Ishikawa (cell line): ENCODE data around the gene PDE1A.

Experiments
- CEBPB ChIP-seq: IDR thresholded peaks from 2 replicates; pipeline ENCODE4 v1.6.1; 2012
- CREB1 ChIP-seq: IDR thresholded peaks from 2 replicates; pipeline ENCODE4 v1.6.1; 2012; ENCODE audit warnings: low read depth
- EGR1 ChIP-seq: IDR thresholded peaks from 2 replicates; pipeline ENCODE4 v1.6.1; 2012
- EP300 ChIP-seq: IDR thresholded peaks from 2 replicates; pipeline ENCODE4 v1.6.1; 2012; ENCODE audit warnings: borderline replicate concordance
- FOXM1 ChIP-seq: IDR thresholded peaks from 2 replicates; pipeline ENCODE4 v1.6.1; 2012; ENCODE audit warnings: low read depth, borderline replicate concordance
- MAX ChIP-seq: IDR thresholded peaks from 2 replicates; pipeline ENCODE4 v1.6.1; 2012
- NFIC ChIP-seq: IDR thresholded peaks from 2 replicates; pipeline ENCODE4 v1.6.1; 2012
- RAD21 ChIP-seq: IDR thresholded peaks from 2 replicates; pipeline ENCODE4 v1.6.1; 2012; ENCODE audit warnings: low read depth
- TAF1 ChIP-seq: IDR thresholded peaks from 2 replicates; pipeline ENCODE4 v1.6.1; 2012; ENCODE audit warnings: low read depth, mild to moderate bottlenecking
- TCF12 ChIP-seq: IDR thresholded peaks from 2 replicates; pipeline ENCODE4 v1.6.1; 2012; ENCODE audit warnings: low read depth
- TEAD4 ChIP-seq: IDR thresholded peaks from 2 replicates; pipeline ENCODE4 v1.6.1; 2012
- USF1 ChIP-seq: IDR thresholded peaks from 2 replicates; pipeline ENCODE4 v1.6.1; 2012
- YY1 ChIP-seq: IDR thresholded peaks from 2 replicates; pipeline ENCODE4 v1.6.1; 2012; ENCODE audit warnings: low read depth
- ZBTB7A ChIP-seq: IDR thresholded peaks from 2 replicates; pipeline ENCODE4 v1.6.1; 2012; ENCODE audit warnings: low read depth
- TF ChIP-seq, protein P1 (sequence below): IDR thresholded peaks from 2 replicates; pipeline ENCODE4 v1.6.1; 2012; ENCODE audit warnings: low read depth, mild to moderate bottlenecking

PDE1A gene

GRCh38 chr2:182134201-182134600 is 292.6 kb downstream of the PDE1A start:
- TF ChIP-seq FOXM1 (no peak), ZBTB7A (no peak), MAX (no peak)
- TF ChIP-seq, protein P1, sequence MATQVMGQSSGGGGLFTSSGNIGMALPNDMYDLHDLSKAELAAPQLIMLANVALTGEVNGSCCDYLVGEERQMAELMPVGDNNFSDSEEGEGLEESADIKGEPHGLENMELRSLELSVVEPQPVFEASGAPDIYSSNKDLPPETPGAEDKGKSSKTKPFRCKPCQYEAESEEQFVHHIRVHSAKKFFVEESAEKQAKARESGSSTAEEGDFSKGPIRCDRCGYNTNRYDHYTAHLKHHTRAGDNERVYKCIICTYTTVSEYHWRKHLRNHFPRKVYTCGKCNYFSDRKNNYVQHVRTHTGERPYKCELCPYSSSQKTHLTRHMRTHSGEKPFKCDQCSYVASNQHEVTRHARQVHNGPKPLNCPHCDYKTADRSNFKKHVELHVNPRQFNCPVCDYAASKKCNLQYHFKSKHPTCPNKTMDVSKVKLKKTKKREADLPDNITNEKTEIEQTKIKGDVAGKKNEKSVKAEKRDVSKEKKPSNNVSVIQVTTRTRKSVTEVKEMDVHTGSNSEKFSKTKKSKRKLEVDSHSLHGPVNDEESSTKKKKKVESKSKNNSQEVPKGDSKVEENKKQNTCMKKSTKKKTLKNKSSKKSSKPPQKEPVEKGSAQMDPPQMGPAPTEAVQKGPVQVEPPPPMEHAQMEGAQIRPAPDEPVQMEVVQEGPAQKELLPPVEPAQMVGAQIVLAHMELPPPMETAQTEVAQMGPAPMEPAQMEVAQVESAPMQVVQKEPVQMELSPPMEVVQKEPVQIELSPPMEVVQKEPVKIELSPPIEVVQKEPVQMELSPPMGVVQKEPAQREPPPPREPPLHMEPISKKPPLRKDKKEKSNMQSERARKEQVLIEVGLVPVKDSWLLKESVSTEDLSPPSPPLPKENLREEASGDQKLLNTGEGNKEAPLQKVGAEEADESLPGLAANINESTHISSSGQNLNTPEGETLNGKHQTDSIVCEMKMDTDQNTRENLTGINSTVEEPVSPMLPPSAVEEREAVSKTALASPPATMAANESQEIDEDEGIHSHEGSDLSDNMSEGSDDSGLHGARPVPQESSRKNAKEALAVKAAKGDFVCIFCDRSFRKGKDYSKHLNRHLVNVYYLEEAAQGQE = no peak

DNA sequence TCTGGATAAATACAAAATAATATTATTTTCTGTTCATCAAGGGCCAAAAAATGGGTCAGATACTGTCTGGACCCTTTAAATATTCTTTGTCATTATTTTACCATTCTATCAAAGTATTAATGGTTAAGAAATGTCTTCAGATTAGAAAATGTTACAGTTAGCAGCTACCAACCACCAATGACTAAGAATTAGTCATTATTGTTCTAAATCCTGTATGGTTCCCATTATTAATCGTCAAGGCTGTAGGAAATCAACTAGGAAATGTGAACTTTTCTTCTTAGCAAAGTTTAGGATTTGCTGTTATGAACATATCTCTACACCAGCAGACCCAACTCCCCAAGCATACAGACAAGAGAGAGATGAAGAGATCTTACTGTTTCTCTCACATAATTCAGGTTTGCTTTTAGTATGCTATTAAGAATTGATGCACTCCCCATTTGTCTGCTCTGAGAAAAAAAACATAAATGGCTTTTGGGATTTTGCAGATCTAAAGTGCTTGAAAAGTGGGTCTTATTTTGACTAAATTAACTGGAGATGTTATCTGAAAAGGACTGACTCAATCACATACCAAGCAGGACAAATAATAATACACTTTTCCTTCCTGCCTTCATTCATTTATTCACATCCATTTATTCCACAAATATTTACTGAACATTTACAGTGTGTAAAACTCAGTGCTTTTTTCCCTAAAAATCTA is 293.5 kb downstream of the PDE1A start:
- TF ChIP-seq EP300 (no peak), RAD21 (no peak), CREB1 (no peak), TCF12 (no peak), FOXM1 (no peak), YY1 (no peak), EGR1 (no peak), CEBPB (no peak), TAF1 (no peak), USF1 (no peak), NFIC (no peak), ZBTB7A (no peak), MAX (no peak)
- TF ChIP-seq, protein P1 = no peak

- TF ChIP-seq RAD21 (peak; percentile 38), TEAD4 (no peak), EP300 (no peak)
These were observed 294.2 kb downstream of the PDE1A start for GRCh38 chr2:182132605-182133004.

DNA sequence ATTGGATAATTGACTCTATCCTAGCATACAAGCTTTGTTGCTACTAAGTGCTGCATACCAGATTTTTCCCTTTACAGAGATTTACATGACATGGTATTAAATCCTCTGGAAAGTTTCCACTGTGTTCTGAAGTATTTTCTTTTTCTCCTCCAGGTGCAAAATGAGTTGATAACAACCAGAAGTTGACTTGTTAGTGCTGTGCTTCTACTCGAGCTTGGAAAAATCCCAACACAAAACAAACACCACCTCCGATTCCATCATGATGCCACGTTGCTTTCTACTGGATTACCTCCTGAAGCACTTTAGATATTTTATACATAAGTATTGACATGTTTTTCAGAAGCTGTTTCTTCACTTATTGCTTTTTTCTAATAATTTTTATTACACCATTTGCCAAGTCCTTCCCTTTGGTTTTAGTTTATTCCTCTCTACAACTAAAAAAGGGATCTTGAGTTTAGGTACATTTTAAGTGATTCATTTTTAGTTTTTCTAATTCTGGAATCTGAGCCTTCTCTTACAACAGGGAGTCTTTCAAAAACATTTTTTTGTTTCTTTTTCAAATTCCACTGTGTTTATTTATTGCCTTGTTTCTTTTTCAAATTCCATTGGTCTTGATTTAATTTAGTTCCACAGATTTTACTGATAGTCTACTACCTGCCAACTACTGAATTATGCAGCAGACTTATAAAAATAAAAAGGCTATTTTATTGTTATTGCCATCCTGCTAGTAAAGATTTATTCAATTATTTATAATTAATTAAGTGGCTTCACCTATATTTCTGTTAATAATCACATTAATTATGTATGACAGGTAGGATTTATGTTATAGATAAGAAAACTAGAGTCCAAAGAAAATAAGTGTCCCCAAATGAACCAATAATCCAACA is 297.8 kb downstream of the PDE1A start:
- no peak for TF ChIP-seq EP300

DNA sequence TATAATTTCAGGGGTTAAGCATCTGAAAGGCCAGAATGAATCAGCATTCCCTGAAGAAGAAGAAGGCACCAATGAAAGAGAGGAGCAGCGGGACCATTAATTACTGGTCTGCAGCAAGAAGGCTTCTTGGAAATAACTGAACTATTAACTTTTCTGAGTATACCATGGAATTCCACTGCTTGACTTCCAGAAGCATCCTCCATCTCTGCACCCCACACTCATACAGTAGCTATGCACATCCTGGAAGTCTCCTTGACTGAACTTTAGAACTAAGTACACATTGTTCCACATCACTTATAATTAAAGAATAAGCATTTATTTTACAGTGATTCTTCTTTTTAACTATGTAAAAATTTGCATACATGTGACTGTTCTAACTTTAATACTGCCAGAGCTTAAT is 309.6 kb downstream of the PDE1A start:
- TF ChIP-seq EP300 (no peak), TEAD4 (no peak), YY1 (no peak), USF1 (no peak)

GRCh38 chr2:182116774-182117173 is 310.1 kb downstream of the PDE1A start:
- TF ChIP-seq MAX (no peak), FOXM1 (no peak), EGR1 (no peak), EP300 (no peak), TCF12 (no peak), YY1 (no peak), TAF1 (no peak), TEAD4 (no peak), CREB1 (no peak), ZBTB7A (no peak), CEBPB (no peak), NFIC (no peak)
